GM18909 (cell line): ENCODE results near the gene SFT2D2.

Source experiments
- ATAC-seq: cut with Tn5 transposase; IDR thresholded peaks from one replicate; pipeline ENCODE4 v1.9.1; 2021; ENCODE audit warnings: mild to moderate bottlenecking; ENCODE audit not compliant: unreplicated experiment, poor library complexity

The SFT2D2 gene

GRCh38 chr1:168301664-168302320, 76.0 kb downstream of the SFT2D2 start:
- no peak for ATAC-seq
